ENCODE results near the gene CCDC192. TPM values are rescaled to one million over a fixed set of nuclear protein-coding genes. Genes with fewer than 3 reads are reported as not detected.
"Not testable (repeated sequence)": the region's sequence is repeated elsewhere in the genome, so short reads cannot be mapped to it uniquely, and the experiment has no call there.

Gene CCDC192
- total RNA-seq, 1 donor from 2014 or later = 2.1 TPM

- DNase-seq (ENCODE audit: low spot score in 2 of 2, unreplicated experiment in 2 of 2) = no peak
- Mint-ChIP-seq H3K27me3 (ENCODE audit: low read depth) (peaks cover 8% of the 10 kb centered on the region), H3K27ac (no peak overlapping the region)
Measured at GRCh38 chr5:127840198-127840524, 137.0 kb downstream of the CCDC192 start.

GRCh38 chr5:127840809-127841208 lies 137.6 kb downstream of the CCDC192 start:
- peaks cover 10% of the 10 kb centered on the region for H3K27me3 Mint-ChIP-seq (ENCODE audit: low read depth)
- no peak for TF ChIP-seq CTCF (IDR thresholded peaks at IDR 0.05; ENCODE audit: unreplicated experiment)
- no peak overlapping the region for H3K27ac Mint-ChIP-seq
- H3K4me1 Mint-ChIP-seq = no peaks in the 10 kb centered on the region
- peaks cover 4% of the 10 kb centered on the region for H3K9me3 Mint-ChIP-seq
- H3K4me3 Mint-ChIP-seq = no peak overlapping the region
- no peaks in the 10 kb centered on the region for H3K36me3 Mint-ChIP-seq
- no peak for DNase-seq (ENCODE audit: low spot score in 2 of 2, unreplicated experiment in 2 of 2)

More at GRCh38 chr5:127840198-127840524, 137.0 kb downstream of the CCDC192 start:
- Mint-ChIP-seq H3K36me3 (no peaks in the 10 kb centered on the region), H3K4me3 (no peak overlapping the region), H3K9me3 (peaks cover 4% of the 10 kb centered on the region), H3K4me1 (no peaks in the 10 kb centered on the region)
- no peak for TF ChIP-seq CTCF (IDR thresholded peaks at IDR 0.05; ENCODE audit: unreplicated experiment)

DNA sequence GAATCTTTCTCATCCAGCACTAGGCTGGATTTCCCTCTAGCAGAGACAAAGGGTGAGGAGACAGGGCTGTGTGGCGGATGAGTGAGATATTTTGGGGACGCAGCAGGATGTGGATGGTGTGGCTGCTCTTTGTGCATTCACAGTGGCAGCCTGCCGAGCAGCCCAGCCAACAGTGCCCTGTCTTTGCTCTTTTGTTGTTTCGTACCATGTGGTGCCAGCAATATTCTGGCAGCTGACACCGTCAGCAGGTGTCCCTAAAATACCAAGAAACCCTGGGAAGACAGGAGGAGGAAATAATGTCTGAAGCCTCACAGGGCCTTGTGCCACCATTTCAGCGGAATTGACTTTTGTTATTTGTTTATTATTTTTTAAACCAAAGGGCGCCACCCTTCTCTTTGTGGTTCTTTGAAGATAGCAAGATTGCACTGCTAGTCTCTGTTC lies 141.4 kb downstream of the CCDC192 start:
- no peak for DNase-seq (ENCODE audit: low spot score in 2 of 2, unreplicated experiment in 2 of 2)
- Mint-ChIP-seq H3K4me1 (peaks cover 2% of the 10 kb centered on the region), H3K9me3 (no peaks in the 10 kb centered on the region), H3K36me3 (no peaks in the 10 kb centered on the region), H3K27ac (no peak overlapping the region), H3K27me3 (ENCODE audit: low read depth) (peaks cover 14% of the 10 kb centered on the region), H3K4me3 (no peak overlapping the region)
- no peak for TF ChIP-seq CTCF (IDR thresholded peaks at IDR 0.05; ENCODE audit: unreplicated experiment)

GRCh38 chr5:127846884-127847283 lies 143.7 kb downstream of the CCDC192 start:
- peaks cover 7% of the 10 kb centered on the region for H3K4me1 Mint-ChIP-seq
- H3K9me3 Mint-ChIP-seq = no peaks in the 10 kb centered on the region
- no peak for TF ChIP-seq CTCF (IDR thresholded peaks at IDR 0.05; ENCODE audit: unreplicated experiment)
- H3K27ac Mint-ChIP-seq = no peak overlapping the region
- H3K4me3 Mint-ChIP-seq = no peak overlapping the region
- H3K27me3 Mint-ChIP-seq (ENCODE audit: low read depth) = peaks cover 16% of the 10 kb centered on the region
- DNase-seq (ENCODE audit: low spot score in 2 of 2, unreplicated experiment in 2 of 2) = no peak
- no peaks in the 10 kb centered on the region for H3K36me3 Mint-ChIP-seq

- not testable (repeated sequence) for H3K4me1 Mint-ChIP-seq; H3K9me3 Mint-ChIP-seq; H3K36me3 Mint-ChIP-seq; H3K4me3 Mint-ChIP-seq; DNase-seq (ENCODE audit: low spot score in 2 of 2, unreplicated experiment in 2 of 2); H3K27ac Mint-ChIP-seq
- peaks cover 23% of the 10 kb centered on the region for H3K27me3 Mint-ChIP-seq (ENCODE audit: low read depth)
Measured at GRCh38 chr5:127847641-127848040, 144.4 kb downstream of the CCDC192 start.

DNA sequence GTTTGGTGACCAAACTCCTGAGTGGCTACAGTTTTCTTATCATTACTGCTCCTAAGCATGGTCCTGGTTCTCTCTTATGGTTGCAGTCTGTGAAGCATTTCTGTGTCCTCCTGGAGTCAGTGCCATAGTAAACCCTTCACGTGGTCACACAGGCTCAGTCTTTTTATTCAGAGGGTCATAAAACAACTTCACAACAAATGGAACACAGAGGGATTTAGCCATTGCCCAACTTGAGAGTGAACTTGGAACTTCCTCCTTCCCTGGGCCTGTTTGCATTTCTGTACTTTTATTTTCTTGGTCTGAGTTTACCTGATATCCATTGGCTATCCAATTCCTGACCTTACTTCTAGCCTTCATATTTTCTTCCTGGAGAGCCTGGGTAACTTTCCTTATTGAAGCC lies 144.9 kb downstream of the CCDC192 start:
- no peak for DNase-seq (ENCODE audit: low spot score in 2 of 2, unreplicated experiment in 2 of 2)
- no peak overlapping the region for H3K4me3 Mint-ChIP-seq
- no peak for TF ChIP-seq CTCF (IDR thresholded peaks at IDR 0.05; ENCODE audit: unreplicated experiment)
- no peak overlapping the region for H3K27ac Mint-ChIP-seq
- H3K36me3 Mint-ChIP-seq = no peaks in the 10 kb centered on the region
- H3K9me3 Mint-ChIP-seq = no peaks in the 10 kb centered on the region
- peaks cover 25% of the 10 kb centered on the region for H3K27me3 Mint-ChIP-seq (ENCODE audit: low read depth)
- H3K4me1 Mint-ChIP-seq = peaks cover 7% of the 10 kb centered on the region

All from mesothelial cell of epicardium (in vitro differentiated cells).